Esophagus mucosa (tissue), 1 donor: ENCODE measurements around the gene HEXD. TPM values are rescaled to one million over a fixed set of nuclear protein-coding genes. Genes with fewer than 3 reads are reported as not detected.
"Not testable (repeated sequence)": the region's sequence is repeated elsewhere in the genome, so short reads cannot be mapped to it uniquely, and the experiment has no call there.

Source experiments
- ATAC-seq: fragments of 200-7000 bp; cut with Tn5 transposase; one replicate; pipeline ENCODE4 v1.9.1; 2020
- total RNA-seq: library from RNA; stranded (reverse); gene quantifications from one replicate; pipeline ENCODE4 v1.2.4, GENCODE V29; 2023
- donor health status: DM: yes; HTN: yes; CAD: no.

HEXD gene
- total RNA-seq = 9.8 TPM

DNA sequence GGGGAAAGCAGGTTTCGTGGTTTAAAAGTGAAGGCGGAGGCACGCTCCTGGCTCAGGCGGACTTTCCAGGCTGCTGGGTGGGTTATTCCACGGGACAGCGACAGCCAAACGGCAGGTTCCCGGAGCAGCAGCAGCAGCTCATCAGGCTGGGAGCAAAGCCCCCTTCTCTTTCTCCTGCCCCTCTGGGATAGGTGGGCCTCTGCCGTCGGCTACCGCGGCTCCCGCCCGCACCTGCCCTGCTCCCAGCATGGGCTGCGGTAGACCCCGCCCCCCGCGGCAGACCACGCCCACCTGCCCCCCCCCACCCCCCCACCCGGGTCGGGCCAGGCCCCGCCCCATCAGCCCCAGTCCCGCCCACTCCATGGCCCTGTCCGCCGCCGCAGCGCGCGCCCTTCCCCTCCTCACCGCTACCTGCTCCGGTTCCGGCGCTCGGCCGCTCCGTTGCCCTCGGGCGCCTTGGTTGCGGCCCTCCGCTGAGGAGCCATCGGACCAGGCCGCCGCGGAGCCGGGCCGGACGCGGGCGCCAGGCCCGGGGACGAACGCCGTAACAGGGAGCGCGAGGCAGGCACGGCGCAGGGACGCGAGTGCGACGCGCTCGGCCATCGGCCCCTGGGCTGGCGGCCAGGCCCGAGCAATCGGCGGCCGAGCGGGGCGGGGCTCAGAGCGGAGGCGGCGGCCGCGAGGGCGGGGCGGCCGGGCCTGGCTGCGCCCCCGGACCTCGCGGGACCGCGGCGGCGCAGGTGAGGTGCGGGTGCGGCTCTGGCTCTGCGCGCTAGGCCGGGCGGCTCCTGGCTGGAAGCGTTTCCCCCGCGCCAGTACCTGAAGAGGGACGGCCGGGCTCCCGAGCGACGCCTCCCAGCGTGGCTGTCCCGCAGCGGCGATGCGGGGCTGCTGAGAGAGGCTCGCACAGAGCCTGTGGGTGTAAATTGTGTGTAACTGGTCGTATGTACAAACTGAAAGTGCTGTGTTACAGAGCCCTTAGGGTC, at the start of gene HEXD, which contains the start of gene OGFOD3:
Gene HEXD, plus strand, starts transcription at position 347 of the 986 bp plus-strand sequence. CDS start 1,453 bp downstream, outside the sequence.
Gene OGFOD3, minus strand, starts transcription at position 586 of the 986 bp plus-strand sequence. Its CDS starts 101 bp downstream, at position 485.
- peak; percentile 94 for ATAC-seq

DNA sequence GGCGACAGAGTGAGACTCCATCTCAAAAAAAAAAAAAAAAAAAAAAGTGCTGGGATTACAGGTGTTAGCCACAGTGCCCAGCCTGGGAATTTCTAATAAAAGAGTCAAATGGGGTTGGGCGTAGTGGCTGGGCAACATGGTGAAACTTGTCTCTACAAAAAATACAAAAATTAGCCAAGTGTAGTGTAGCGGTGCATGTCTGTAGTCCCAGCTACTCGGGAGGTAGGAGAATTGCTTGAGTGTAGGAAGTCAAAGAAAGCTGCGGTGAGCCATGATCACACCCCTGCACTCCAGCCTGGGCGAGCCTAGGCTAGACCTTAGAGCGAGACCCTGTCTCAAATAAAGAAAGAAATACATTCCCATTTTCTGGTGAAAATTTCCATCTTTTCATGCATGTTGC, 48.9 kb upstream of the HEXD start:
- ATAC-seq = no peak

DNA sequence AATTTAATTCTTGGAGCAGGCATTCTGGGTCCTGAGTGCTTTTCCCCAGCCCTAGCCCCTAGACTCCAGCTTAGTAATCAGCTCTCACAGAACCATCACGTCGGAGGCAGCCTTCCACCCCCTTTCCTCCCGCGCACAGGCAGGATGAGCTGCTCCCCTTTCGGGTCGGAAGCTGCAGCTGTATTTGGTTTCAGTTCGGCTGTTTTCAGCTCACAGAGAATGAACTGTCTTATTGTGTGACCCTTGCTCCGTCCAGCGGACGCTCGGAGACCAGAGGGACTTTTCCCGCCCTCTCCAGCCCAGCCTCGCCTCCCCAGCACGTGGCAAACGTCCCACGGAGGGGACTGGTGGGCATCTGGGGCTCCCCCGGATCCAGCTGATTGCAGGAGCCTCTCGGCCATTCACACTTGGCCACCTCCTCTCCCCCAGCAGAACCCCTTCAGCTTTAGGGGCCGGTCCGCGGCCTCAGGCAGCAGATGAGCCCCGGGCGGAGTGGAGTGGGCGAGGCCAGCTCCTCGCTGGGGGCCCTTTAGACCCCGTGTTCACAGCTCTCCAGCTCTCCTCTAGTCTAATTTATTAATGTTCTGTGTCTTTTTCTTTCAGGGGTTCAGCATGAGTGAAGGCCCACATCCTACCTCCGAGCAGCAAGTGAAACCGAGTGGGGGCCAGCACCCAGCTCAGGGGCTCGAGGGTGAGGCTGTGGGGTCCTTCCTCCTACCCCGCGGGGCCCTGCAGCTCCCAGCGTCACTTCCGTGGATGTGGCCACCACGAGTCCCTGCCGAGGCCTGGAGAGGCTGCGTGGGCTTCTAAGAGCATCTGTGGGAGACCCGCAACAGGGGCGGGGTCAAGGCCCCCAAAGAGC, 47.4 kb upstream of the HEXD start:
- no peak for ATAC-seq

DNA sequence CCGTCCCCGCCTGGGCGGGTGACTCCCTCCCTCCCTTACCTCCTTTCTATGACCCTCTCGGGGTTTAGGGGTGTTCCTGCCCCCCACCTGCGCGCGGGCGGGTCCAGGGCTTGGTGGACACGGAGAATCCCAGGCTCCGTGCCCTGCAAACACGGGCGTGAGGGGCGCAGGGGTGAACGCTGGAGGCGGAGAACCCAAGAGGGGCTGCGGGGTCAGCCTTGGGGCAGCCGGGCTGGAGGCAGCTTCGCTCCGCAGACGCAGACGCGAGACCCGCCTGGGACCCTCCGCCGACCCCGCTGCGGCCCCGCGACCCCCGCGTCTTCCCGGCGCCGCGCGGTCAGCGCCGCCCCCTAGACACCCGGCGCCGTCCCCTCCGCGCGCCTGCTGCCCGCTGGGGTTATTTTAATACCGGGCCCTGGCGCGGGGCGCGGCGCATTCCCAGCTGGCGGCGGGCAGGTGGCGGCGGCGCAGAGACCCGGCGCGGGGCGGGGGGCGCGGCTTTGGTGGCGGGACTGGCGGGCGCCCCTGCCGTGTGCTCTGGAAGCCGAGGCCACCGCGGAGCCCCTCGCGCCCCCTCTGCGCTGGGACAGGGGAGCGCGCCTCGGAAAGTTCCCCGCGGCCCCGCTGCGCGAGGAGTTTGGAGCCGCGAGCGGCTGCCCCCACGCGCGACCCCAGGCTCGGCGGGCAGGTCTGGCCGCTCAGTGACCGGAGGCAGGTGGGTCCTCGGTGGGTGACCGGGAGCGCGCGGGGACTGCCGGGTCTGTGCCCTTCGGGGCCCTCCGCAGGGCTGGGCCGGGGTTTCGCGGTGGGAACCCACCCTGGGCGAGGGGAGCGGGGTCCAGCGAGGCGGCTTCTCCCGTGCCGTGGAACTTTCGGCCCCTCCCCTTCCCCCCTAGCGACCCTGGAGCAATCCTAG, 46.6 kb upstream of the HEXD start, which contains the start of gene UTS2R:
Gene UTS2R, plus strand, starts transcription at position 433 of the 916 bp plus-strand sequence. CDS start 2,560 bp downstream, outside the sequence.
- no peak for ATAC-seq

DNA sequence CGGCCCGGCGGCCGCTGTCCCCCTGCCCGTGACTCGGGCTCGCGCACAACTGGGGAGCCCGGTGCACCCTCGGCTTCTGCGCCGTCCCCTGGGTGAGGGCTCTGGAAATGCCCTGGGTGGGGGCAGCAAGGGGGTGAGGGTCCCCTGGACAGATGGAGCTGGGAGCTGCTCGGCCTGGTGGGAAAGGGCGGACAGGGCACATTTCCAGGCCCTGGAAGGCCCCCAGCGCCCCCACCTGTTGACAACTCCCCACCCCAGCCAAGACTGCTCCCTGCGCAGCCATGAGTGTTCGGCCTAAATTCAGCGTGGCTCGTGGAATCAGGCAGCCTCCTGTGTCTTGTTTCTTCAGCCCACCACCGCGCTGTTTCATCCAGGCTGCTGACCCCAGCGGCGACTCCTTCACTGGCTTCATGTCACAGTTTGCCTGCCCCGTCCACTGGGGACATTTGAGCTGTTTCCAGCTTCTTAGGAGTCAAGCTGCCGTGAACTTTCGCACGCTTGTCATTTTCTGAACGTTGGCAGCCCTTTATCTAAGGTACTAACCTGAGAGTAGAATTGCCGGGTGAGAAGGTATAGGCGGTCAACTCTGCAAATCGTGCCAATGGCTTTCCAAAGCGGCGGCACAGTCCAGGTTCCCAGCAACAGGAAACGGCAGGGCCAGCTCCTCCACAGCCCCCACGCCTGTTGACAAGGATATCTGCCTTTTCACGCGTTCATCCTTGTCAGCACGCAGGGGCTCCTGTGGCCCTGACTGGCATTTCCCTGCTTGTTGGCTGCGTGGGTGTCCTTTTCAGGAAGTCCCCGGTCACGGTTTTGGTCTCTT, 45.7 kb upstream of the HEXD start:
- no peak for ATAC-seq

DNA sequence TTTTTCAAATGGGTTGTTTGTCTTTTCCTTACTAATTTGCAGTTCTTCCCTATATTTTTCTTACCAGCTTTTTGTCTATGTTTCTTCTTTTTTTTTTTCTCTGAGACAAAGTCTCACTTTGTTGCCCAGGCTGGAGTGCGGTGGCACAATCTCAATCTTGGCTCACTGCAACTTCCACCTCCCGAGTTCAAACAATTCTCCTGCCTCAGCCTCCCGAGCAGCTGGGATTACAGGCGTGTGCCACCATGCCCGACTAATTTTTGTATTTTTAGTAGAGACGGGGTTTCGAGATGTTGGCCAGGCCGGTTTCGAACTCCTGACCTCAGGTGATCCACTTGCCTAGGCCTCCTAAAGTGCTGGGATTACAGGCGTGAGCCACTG, 45.1 kb upstream of the HEXD start:
- ATAC-seq = not testable (repeated sequence)

DNA sequence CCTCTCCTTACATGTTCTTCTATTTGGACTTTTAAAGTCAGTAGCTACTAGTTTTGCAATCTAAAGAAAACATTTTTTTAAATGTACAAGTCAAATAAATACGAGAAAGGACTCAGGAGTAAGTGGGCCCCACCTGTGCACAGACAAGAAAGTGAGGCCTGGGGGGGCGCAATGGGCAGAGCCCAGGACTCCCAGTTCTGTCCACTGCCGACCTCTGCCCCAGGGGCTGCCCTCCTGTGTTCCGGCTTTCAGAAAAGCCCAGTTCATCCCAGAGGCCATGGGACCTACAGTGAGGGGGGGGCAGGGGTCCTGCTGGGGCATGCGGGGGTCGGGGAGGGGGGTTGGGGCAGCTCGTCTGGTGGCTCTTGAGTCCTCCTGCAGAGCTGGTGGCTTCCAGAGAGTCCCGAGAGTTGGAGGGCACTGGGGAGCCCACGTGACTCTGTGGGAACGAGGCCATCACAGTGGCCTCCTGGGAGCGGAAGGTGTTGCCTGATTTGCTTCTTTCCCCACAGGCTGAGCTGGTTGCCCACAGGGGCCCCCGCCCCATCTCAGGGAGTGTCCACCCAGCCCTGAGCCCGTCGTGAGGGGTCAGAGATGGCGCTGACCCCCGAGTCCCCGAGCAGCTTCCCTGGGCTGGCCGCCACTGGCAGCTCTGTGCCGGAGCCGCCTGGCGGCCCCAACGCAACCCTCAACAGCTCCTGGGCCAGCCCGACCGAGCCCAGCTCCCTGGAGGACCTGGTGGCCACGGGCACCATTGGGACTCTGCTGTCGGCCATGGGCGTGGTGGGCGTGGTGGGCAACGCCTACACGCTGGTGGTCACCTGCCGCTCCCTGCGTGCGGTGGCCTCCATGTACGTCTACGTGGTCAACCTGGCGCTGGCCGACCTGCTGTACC, 44.2 kb upstream of the HEXD start:
- ATAC-seq = no peak

DNA sequence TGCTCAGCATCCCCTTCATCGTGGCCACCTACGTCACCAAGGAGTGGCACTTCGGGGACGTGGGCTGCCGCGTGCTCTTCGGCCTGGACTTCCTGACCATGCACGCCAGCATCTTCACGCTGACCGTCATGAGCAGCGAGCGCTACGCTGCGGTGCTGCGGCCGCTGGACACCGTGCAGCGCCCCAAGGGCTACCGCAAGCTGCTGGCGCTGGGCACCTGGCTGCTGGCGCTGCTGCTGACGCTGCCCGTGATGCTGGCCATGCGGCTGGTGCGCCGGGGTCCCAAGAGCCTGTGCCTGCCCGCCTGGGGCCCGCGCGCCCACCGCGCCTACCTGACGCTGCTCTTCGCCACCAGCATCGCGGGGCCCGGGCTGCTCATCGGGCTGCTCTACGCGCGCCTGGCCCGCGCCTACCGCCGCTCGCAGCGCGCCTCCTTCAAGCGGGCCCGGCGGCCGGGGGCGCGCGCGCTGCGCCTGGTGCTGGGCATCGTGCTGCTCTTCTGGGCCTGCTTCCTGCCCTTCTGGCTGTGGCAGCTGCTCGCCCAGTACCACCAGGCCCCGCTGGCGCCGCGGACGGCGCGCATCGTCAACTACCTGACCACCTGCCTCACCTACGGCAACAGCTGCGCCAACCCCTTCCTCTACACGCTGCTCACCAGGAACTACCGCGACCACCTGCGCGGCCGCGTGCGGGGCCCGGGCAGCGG, 43.4 kb upstream of the HEXD start:
- no peak for ATAC-seq

DNA sequence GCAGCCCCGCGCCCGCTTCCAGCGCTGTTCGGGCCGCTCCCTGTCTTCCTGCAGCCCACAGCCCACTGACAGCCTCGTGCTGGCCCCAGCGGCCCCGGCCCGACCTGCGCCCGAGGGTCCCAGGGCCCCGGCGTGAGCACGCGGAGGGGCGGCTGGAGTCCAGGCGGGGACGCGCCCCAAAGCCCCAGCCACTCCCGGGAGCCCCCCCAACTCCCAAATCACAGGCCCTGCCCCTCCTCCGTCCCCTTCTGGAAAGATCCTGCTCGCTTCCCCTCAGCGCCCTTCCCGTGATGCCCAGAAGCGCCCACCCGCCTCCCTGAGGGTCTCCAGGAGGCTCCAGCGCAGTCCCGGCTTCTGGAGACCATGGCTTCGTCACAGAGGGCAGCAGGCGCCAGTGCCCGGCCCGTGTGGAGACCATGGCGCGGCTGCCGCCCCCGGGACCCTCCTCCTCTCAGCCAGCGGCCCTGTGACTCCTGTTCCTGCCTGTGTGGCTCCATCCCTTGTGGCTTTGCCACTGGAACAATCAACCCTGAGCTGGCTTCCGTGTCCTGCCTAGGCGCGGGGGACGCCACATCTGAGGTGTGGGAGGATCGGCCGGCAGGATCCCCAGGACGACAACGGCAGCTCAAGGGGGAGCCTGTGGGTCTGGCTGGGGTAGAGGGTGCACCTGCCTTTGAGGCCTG, 42.6 kb upstream of the HEXD start:
- ATAC-seq = no peak

DNA sequence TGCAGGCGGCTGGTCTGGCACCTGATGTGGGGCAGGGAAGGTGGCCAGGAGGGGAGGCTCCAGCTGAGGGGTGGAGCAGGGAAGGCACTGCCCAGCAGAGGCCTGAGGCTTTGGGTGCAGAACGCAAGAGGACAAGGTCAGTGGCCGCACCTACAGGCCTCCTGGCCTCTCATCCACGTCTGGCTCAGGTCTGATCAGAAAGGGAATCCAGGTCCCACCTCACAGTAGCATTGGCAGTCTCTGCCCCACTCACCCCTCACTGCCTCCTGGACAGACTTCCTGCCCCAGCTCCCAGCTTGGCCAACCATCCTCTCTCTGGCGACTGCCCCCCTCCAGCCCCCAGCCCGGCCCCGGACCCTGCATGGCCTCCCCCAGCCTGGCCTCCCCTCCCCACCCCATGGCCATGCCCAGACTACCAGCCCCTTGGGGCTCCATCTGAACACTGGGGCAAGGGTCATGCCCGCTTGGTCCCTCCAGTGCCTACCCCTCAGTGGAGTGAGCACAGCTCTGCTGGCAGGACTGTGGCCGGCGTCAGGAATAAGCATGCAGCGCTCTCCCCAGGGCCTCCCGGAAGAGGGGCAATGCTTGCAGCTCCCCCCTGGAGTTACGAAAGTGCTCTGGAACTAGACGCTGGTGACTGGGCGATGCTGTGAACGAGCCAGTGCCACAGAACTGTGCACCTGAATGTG, 42.0 kb upstream of the HEXD start:
- no peak for ATAC-seq

DNA sequence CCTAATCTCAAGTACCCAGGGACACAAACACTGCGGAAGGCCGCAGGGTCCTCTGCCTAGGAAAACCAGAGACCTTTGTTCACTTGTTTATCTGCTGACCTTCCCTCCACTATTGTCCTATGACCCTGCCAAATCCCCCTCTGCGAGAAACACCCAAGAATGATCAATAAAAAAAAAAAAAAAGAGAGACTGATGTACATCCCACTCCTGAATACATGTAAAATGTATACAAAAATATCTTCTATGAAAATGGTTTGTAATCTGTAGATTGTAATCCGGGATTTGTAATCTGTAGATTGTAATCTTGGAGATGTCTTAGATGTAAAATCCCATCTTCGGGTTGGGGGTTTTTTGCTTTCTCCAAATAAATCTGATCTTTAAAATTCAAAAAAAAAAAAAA, 40.9 kb upstream of the HEXD start:
- not testable (repeated sequence) for ATAC-seq

DNA sequence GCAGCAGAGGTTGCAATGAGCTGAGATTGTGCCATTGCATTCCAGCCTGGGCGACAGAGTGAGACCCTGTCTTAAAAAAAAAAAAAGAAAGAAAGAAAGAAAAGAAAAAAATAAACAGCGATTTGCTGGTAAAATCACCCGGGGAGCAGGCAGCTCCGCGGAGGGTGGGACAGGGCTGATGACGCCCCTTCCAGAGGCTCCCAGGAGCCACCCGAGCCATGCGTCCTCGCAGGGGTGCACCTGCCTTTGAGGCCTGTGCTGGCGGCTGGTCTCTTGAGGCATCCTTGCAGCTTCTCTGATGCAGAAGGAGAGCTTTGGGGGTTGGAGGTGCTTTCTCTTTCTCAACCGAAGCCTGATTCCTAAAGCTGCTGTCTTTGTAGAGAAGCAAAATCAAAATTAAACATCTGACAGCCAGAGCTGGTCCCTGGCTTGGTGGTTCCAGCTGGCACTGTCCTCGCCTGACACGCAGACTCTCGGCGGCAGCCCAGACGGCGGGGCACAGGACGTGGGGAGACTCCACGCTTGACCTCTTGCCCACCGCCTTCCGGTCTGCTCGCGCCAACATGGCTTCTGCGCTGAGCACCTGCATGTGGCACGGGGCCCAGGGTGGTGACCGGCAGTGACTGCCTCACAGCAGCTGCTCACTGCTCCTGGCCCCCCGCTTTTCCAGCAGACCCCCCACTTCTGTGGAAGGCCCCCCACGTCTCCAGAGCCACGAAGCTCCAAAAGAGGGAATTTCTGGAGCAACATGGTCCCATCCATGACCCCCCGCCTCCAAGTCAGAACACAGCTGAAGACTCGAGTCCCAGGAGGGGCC, 40.0 kb upstream of the HEXD start:
- no peak for ATAC-seq

DNA sequence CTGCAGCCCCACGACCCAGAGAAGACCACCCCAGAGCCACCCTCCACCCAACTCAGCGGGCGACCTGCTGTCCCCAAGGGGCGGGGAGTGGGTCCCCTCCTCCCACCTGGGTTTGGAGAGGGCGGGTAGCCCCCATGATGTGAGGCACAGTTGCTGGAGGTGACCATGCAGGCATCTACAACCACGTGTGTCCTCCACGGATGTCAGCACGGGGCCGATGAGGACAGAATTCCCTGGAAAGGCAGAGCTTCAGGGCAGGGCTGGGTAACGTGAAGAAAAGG, 39.5 kb upstream of the HEXD start:
- no peak for ATAC-seq

DNA sequence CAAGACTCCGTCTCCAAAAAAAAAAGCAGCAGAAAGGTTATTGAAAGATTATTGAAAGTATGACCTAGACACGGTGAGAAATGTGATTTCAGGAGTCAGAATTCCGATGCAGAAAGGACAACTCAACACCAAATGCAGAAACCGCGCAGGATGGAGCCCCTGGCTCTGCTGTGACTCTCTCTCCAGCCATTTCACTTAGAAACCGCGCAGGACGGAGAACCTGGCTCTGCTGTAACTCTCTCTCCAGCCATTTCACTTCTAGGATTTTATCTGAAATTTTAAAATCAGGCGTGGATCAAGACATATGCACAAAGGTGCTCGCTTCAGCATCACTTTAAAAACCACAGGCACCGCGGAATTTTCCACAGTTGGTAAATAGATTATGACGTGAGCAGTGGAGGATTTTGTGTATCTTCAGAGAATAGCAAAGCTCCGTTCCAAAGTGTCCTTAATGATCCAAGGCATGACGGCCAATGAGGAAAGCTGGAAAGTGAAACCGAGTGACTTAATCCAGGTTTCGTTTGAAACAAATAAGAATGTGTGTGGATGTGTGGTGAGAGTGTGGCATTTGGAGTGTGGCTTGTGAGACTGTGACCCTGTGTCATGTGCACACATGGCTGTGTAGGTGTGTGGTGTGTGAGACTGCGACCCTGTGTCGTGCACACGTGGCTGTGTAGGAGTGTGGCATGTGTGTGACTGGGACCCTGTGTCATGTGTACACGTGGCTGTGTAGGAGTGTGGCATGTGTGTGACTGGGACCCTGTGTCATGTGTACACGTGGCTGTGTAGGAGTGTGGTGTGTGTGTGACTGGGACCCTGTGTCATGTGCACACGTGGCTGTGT, 37.1 kb upstream of the HEXD start:
- no peak for ATAC-seq

DNA sequence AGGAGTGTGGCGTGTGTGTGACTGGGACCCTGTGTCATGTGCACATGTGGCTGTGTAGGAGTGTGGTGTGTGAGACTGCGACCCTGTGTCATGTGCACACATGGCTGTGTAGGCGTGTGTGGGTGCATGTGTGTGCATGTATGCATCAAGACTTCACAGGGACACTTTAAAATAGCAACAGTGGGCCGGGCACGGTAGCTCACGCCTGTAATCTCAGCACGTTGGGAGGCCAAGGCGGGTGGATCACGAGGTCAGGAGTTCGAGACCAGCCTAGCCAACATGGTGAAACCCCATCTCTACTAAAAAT, 36.5 kb upstream of the HEXD start:
- ATAC-seq = not testable (repeated sequence)

DNA sequence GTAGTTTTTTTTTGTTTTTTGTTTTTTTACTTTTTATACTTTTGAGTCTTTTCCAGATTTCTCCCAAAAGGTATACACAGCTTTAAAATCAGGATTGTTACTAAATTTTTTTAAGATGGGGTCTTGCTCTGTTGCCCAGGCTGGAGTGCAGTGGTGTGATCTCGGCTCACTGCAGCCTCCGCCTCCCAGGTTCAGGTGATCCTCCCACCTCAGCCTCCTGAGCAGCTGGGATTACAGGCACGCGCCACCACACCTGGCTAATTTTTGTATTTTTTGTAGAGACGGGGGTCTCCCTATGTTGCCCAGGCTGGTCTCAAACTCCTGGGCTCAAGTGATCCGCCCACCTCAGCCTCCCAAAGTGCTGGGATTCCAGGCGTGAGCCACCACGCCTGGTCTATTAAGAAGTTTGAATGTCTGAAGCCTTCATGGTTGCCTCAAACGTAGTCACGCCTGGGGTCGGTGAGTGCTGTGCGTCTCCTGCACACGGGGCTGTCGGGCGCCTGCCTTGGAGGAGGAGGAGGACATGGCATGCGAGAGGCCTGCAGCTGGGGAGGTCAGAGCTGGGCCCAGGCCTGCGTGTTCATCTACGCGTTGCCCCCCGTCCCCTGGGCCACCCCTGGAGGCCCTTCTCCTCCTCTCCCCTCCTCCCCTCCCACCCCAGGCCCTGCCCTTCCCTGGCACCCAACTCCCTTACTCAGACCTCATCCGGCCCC, 35.8 kb upstream of the HEXD start:
- ATAC-seq = not testable (repeated sequence)
